ENCODE results near the gene C1orf198.

C1orf198 gene

GRCh38 chr1:230891413-230891812 is 23.1 kb upstream of the C1orf198 start:
- no peak for DNase-seq

- DNase-seq: no peak
These were observed 16.3 kb upstream of the C1orf198 start for GRCh38 chr1:230884646-230885045.

GRCh38 chr1:230883967-230884366 is 15.6 kb upstream of the C1orf198 start:
- no peak for DNase-seq

GRCh38 chr1:230879778-230880177 is 11.5 kb upstream of the C1orf198 start:
- DNase-seq: no peak

GRCh38 chr1:230878591-230878990 is 10.3 kb upstream of the C1orf198 start:
- no peak for DNase-seq

GRCh38 chr1:230877924-230878590 is 9.7 kb upstream of the C1orf198 start:
- no peak for DNase-seq

- no peak for DNase-seq
These were observed 9.0 kb upstream of the C1orf198 start for GRCh38 chr1:230877146-230877923.

- DNase-seq: no peak
These were observed 8.3 kb upstream of the C1orf198 start for GRCh38 chr1:230876660-230877059.

- DNase-seq: no peak
These were observed 7.0 kb upstream of the C1orf198 start for GRCh38 chr1:230875370-230875769.

- no peak for DNase-seq
These were observed 2.6 kb upstream of the C1orf198 start for GRCh38 chr1:230870916-230871315.

- no peak for DNase-seq
These were observed 1.2 kb upstream of the C1orf198 start for GRCh38 chr1:230869500-230869899.

- peak; percentile 52 for DNase-seq
These were observed 540 bp upstream of the C1orf198 start for GRCh38 chr1:230868736-230869385.

- DNase-seq: no peak
These were observed 1.0 kb downstream of the C1orf198 start for GRCh38 chr1:230867101-230867902.

GRCh38 chr1:230866171-230867070 is 1.9 kb downstream of the C1orf198 start:
- no peak for DNase-seq

GRCh38 chr1:230865062-230865817 is 3.1 kb downstream of the C1orf198 start:
- peak; percentile 7 for DNase-seq

- DNase-seq: peak; percentile 50
These were observed 3.9 kb downstream of the C1orf198 start for GRCh38 chr1:230864441-230864840.

- no peak for DNase-seq
These were observed 4.9 kb downstream of the C1orf198 start for GRCh38 chr1:230863449-230863848.

- DNase-seq: no peak
These were observed 6.2 kb downstream of the C1orf198 start for GRCh38 chr1:230861970-230862595.

GRCh38 chr1:230861489-230861888 is 6.8 kb downstream of the C1orf198 start:
- DNase-seq: no peak

GRCh38 chr1:230860617-230861384 is 7.5 kb downstream of the C1orf198 start:
- no peak for DNase-seq

All from NCI-H2171 treated with DMSO at 0.1 percent for 48 hours (cell line).